HG03354 (cell line): ENCODE measurements around the gene BRD1.
A peak's percentile ranks its signal among the peaks of the same experiment; 100 is the strongest.
"Not testable (repeated sequence)": the region's sequence is repeated elsewhere in the genome, so short reads cannot be mapped to it uniquely, and the experiment has no call there.

Experiments used
- ATAC-seq: cut with Tn5 transposase; IDR thresholded peaks from one replicate; pipeline ENCODE4 v1.9.1; 2021; ENCODE audit warnings: mild to moderate bottlenecking; ENCODE audit not compliant: unreplicated experiment, poor library complexity, severe bottlenecking

The BRD1 gene

GRCh38 chr22:49773531-49773930, 54.1 kb downstream of the BRD1 start:
- no peak for ATAC-seq

- no peak for ATAC-seq
These were observed 55.0 kb downstream of the BRD1 start for GRCh38 chr22:49772692-49773091.

- ATAC-seq: no peak
These were observed 56.2 kb downstream of the BRD1 start for GRCh38 chr22:49771266-49772065.

- no peak for ATAC-seq
These were observed 57.0 kb downstream of the BRD1 start for GRCh38 chr22:49770547-49771265.

- no peak for ATAC-seq
These were observed 57.8 kb downstream of the BRD1 start for GRCh38 chr22:49769691-49770546.

GRCh38 chr22:49768951-49769690, 58.6 kb downstream of the BRD1 start:
- no peak for ATAC-seq

- no peak for ATAC-seq
These were observed 59.4 kb downstream of the BRD1 start for GRCh38 chr22:49768077-49768910.

- ATAC-seq: no peak
These were observed 60.2 kb downstream of the BRD1 start for GRCh38 chr22:49767355-49768062.

- no peak for ATAC-seq
These were observed 61.7 kb downstream of the BRD1 start for GRCh38 chr22:49765951-49766350.

- no peak for ATAC-seq
These were observed 62.4 kb downstream of the BRD1 start for GRCh38 chr22:49765091-49765771.

- ATAC-seq: no peak
These were observed 63.5 kb downstream of the BRD1 start for GRCh38 chr22:49764127-49764581.

GRCh38 chr22:49763696-49764095, 64.0 kb downstream of the BRD1 start:
- no peak for ATAC-seq

GRCh38 chr22:49763138-49763537, 64.5 kb downstream of the BRD1 start:
- no peak for ATAC-seq

- not testable (repeated sequence) for ATAC-seq
These were observed 65.1 kb downstream of the BRD1 start for GRCh38 chr22:49762571-49762970.

GRCh38 chr22:49761836-49762235, 65.8 kb downstream of the BRD1 start:
- no peak for ATAC-seq

- ATAC-seq: peak; percentile 75
These were observed 66.8 kb downstream of the BRD1 start for GRCh38 chr22:49760630-49761571.

- no peak for ATAC-seq
These were observed 67.4 kb downstream of the BRD1 start for GRCh38 chr22:49760280-49760629.
